ENCODE results near the gene LAMA2. TPM values are rescaled to one million over a fixed set of nuclear protein-coding genes. Genes with fewer than 3 reads are reported as not detected.

Gene LAMA2
- polyA plus RNA-seq, 3 donors, result not detected

- no peaks in the 10 kb centered on the region for H3K4me1 ChIP-seq (ENCODE audit: control insufficient read depth in 1 of 2, insufficient read depth in 2 of 2, low read length in 2 of 2)
- Mint-ChIP-seq H3K27me3 (ENCODE audit: low read depth in 3 of 3) (peaks cover 0 to 1% (median 0%) of the 10 kb centered on the region in 3 donors), H3K4me3 (no peak overlapping the region), H3K36me3 (no peaks in the 10 kb centered on the region), H3K27ac (no peak overlapping the region), H3K9me3 (peaks cover 0 to 2% (median 0%) of the 10 kb centered on the region in 7 donors), H3K4me1 (no peaks in the 10 kb centered on the region)
- no CpG with 5 or more reads among the region's 5 CpGs for WGBS (ENCODE audit: insufficient coverage)
- no peaks in the 10 kb centered on the region for H3K36me3 ChIP-seq (replicated peaks in 1 of 2; ENCODE audit: control insufficient read depth in 1 of 2, insufficient read depth in 2 of 2, low read length in 2 of 2)
- H3K79me2 ChIP-seq (ENCODE audit: insufficient read depth, low read length), result no peaks in the 10 kb centered on the region
- intact Hi-C loops (cut with micrococcal nuclease), result no loop called here
- no peaks in the 10 kb centered on the region for H4K20me1 ChIP-seq (ENCODE audit: insufficient read depth, low read length)
- H3K9me3 ChIP-seq (replicated peaks in 1 of 2; ENCODE audit: control insufficient read depth in 1 of 2, insufficient read depth in 1 of 2, low read length in 2 of 2), result no peaks in the 10 kb centered on the region
- H2AFZ ChIP-seq (ENCODE audit: insufficient read depth, low read depth, low read length, poor library complexity, severe bottlenecking), result no peak overlapping the region
- no peak overlapping the region for H3K27ac ChIP-seq (ENCODE audit: low read depth in 1 of 2, low read length in 2 of 2)
- no peak for TF ChIP-seq CTCF (IDR thresholded peaks at IDR 0.05)
- H3K4me2 ChIP-seq (replicated peaks; ENCODE audit: extremely low read depth, low read length, poor library complexity, severe bottlenecking), result no peak overlapping the region
- H3K9ac ChIP-seq (ENCODE audit: insufficient read depth, low read length, poor library complexity, severe bottlenecking), result no peak overlapping the region
- H3K27me3 ChIP-seq (ENCODE audit: control insufficient read depth in 2 of 2, insufficient read depth in 2 of 2, low read length in 2 of 2), result no peaks in the 10 kb centered on the region
- H3K4me3 ChIP-seq (replicated peaks in 1 of 3; ENCODE audit: low read depth in 2 of 3, low read length in 3 of 3), result no peak overlapping the region
- DNase-seq, result no peak
Measured at GRCh38 chr6:129133770-129134192, 250.8 kb downstream of the LAMA2 start.

- Mint-ChIP-seq H3K36me3 (no peaks in the 10 kb centered on the region), H3K4me3 (no peak overlapping the region), H3K9me3 (peaks cover 0 to 2% (median 0%) of the 10 kb centered on the region in 7 donors), H3K27me3 (ENCODE audit: low read depth in 3 of 3) (peaks cover 0 to 1% (median 0%) of the 10 kb centered on the region in 3 donors), H3K27ac (no peak overlapping the region), H3K4me1 (no peaks in the 10 kb centered on the region)
- no peak for DNase-seq
- H3K27ac ChIP-seq (ENCODE audit: low read depth in 1 of 2, low read length in 2 of 2), result no peak overlapping the region
- H3K36me3 ChIP-seq (replicated peaks in 1 of 2; ENCODE audit: control insufficient read depth in 1 of 2, insufficient read depth in 2 of 2, low read length in 2 of 2), result no peaks in the 10 kb centered on the region
- no peak overlapping the region for H2AFZ ChIP-seq (ENCODE audit: insufficient read depth, low read depth, low read length, poor library complexity, severe bottlenecking)
- no peak for TF ChIP-seq CTCF (IDR thresholded peaks at IDR 0.05)
- H3K4me2 ChIP-seq (replicated peaks; ENCODE audit: extremely low read depth, low read length, poor library complexity, severe bottlenecking), result no peak overlapping the region
- intact Hi-C loops (cut with micrococcal nuclease), result no loop called here
- no peaks in the 10 kb centered on the region for H3K4me1 ChIP-seq (ENCODE audit: control insufficient read depth in 1 of 2, insufficient read depth in 2 of 2, low read length in 2 of 2)
- no peaks in the 10 kb centered on the region for H3K79me2 ChIP-seq (ENCODE audit: insufficient read depth, low read length)
- H3K27me3 ChIP-seq (ENCODE audit: control insufficient read depth in 2 of 2, insufficient read depth in 2 of 2, low read length in 2 of 2), result no peaks in the 10 kb centered on the region
- H3K4me3 ChIP-seq (replicated peaks in 1 of 3; ENCODE audit: low read depth in 2 of 3, low read length in 3 of 3), result no peak overlapping the region
- no peaks in the 10 kb centered on the region for H3K9me3 ChIP-seq (replicated peaks in 1 of 2; ENCODE audit: control insufficient read depth in 1 of 2, insufficient read depth in 1 of 2, low read length in 2 of 2)
- no peak overlapping the region for H3K9ac ChIP-seq (ENCODE audit: insufficient read depth, low read length, poor library complexity, severe bottlenecking)
- H4K20me1 ChIP-seq (ENCODE audit: insufficient read depth, low read length), result no peaks in the 10 kb centered on the region
Measured at GRCh38 chr6:129134535-129134934, 251.6 kb downstream of the LAMA2 start.
